ENCODE results near the gene PARP6. TPM values are rescaled to one million over a fixed set of nuclear protein-coding genes. Genes with fewer than 3 reads are reported as not detected.

Gene PARP6
- total and polyA plus RNA-seq, 9 of the 15 experiments (the other 6 are each of a cell fraction or from before 2014, with no cell fraction given), result 14.8 to 83.2 (median 28.3) TPM

GRCh38 chr15:72237029-72237852, 35.1 kb downstream of the PARP6 start (continued):
- TF ChIP-seq PRDM10 (IDR thresholded peaks at IDR 0.05; ENCODE audit: partially characterized antibody) (peak; percentile 67), MEIS2 (IDR thresholded peaks at IDR 0.05; ENCODE audit: partially characterized antibody) (peak; percentile 21), NCOA1 (IDR thresholded peaks at IDR 0.05; ENCODE audit: low read depth) (peak; percentile 39; the same call in 1 of the 2 replicates), TAF9B (IDR thresholded peaks at IDR 0.05; ENCODE audit: partially characterized antibody) (peak; percentile 99), ZNF444 (CRISPR knock-in tag; IDR thresholded peaks at IDR 0.05) (no peak), ZNF318 (IDR thresholded peaks at IDR 0.05; ENCODE audit: borderline replicate concordance in 1 of 2, low read depth in 1 of 2) (peak in 1 of 2 experiments; percentile 55; a peak in 1 of 4 replicates), SRSF1 (IDR thresholded peaks at IDR 0.05; ENCODE audit: low read depth, low read length) (no peak), ZMIZ1 (IDR thresholded peaks at IDR 0.05; ENCODE audit: low read depth in 2 of 2, low read length in 2 of 2) (0 out of 4 replicates have a peak, but pooled peaks of 1 of the 2 experiments have one; percentile 30), TCF7L2 (IDR thresholded peaks at IDR 0.05; ENCODE audit: low read depth, low read length) (no peak), TBP (optimal IDR thresholded peaks at IDR 0.05; ENCODE audit: low read depth, low read length) (peak; percentile 96)
